GM21786 (cell line): ENCODE data around the gene EME2.

Experiments used
- ATAC-seq: cut with Tn5 transposase; IDR thresholded peaks from one replicate; pipeline ENCODE4 v1.9.1; 2021; ENCODE audit not compliant: unreplicated experiment

Gene EME2

DNA sequence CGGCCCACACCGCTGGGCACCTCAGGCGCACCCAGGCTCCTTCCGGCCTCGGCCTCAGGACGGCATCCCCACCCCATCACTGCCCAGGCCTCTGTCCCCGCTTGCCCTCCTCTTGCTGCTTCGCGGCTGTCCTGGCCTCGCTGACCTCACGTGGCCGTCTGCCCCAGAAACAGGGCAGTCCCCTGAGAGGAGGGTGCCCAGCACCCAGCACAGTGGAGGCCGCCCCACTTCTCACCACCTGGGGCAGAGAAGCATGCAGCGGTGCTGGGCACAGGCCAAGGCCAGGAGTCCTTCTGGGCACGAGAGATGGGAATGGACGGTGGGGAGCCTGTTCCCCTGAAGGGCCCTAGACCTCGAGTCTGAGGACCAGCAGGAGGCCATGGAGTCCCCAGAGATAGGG is 45.1 kb downstream of the EME2 start:
- ATAC-seq, result no peak

DNA sequence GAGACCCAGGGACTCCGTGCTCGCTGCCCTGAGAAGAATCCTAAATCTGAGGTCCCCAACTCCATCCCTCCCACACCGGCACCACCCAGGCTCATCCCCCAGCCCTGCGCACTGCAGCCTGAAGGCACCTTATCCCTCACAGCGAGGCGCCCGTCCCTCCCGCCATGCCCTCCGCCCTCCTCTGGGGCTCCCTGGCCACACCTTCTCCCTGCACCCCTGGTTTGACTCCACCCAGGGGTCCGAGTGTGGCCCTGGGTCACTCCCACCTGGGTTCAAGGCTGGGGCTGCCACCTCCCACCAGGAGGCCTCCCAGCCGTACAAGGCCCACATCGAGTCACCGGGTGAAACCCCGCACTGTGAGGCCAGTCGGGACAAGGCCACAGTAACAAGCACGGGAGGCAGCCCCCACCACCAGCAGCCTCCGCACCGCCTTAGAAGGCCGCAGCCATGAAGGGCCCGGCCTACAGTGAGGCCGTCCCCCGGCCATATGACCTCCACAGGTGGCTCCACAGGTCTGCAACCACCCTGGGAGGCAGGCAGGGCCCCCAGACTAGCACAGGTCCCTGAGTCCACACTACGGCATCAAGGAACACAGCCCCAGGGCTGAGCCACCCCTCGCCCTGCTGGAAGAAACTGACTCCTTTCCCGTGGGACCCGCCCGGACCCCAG is 45.7 kb downstream of the EME2 start:
- ATAC-seq, result no peak

DNA sequence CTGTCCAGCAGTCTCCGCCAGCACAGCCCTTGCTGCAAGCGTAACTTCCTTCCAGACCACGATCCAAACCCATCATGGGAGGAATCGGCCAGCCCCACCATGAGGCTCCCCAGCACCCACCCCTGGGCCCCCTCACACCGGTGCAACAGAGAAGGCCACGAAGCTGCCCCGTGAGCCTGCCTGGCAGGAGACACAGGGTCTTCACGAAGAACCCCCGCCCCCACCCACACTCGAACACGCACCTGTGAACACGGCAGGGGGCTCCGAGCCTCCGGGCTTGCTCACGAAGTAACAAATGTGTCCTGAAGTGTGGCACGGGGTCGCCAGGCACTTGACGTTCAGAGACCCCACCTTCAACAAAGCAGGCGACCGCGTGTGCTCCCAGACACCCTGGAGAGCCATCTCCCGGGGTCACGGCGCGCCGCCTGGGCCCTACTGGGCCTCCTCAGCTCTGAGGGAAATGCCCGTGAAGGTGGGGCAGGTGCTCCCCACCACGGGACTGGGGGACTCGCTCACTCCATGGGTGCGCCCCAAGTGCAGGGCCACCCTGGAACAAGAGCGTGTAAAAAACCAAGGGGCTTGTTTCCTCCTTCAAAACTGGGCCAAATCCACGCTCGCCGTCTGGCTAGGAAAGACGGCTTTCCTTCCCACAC is 46.4 kb downstream of the EME2 start:
- ATAC-seq, result no peak

DNA sequence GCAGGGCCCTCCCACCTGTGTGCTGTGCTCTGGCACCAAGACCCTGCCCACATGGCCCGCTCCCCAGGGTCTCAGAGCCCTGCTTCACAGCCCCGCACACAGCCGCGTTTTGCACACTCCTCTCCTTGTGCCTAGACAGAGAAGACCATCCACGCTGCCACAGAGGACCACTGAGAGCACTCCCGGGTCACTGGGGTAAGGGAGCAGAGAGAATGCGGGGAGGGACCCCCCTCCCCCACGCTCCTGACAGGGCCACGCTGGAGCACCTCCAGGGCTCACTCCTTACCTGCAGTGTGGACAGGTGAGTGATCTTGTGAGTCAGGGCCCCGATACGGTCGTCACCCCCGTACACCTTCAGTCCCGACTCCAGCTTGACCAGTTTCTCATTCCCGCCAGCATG is 47.0 kb downstream of the EME2 start:
- no peak for ATAC-seq

DNA sequence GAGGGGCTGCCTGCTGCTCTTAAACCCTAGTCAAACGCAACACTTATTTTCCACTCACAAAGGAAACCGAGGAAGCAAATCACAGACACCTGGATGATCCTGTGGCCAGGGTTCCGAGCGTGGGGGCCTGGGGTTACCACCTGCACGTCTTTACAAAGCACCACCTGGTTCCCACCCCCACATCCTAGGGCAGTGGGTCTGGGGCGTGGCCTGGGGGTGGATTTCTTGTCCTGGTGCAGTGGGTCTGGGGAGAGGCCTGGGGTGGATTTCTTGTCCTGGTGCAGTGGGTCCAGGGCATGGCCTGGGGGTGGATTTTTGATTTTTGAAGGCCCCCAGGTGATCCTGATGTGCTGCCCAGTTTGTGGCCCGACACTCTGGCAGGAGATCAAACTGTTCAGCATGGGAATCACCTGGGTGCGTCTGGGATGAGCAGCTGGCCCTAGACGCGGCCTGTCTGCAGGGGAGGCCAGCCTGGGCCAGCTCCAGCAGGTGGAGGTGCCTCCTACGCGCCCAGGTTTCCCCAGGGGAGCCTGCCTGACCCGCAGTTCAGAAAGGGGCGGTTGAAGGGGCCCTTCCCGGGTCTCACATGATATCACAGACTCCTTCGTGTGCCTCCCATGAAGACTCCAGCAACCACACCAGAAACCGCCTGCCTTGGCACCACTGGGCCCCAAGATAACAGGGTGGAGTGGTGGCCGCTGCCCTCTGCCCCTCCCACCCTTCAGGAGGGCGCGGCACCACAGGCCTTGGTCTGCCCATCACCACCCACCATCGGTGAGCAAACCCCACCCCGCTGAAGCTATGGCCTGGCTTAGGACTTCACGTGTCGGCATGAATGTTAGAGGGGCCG is 47.7 kb downstream of the EME2 start:
- no peak for ATAC-seq

DNA sequence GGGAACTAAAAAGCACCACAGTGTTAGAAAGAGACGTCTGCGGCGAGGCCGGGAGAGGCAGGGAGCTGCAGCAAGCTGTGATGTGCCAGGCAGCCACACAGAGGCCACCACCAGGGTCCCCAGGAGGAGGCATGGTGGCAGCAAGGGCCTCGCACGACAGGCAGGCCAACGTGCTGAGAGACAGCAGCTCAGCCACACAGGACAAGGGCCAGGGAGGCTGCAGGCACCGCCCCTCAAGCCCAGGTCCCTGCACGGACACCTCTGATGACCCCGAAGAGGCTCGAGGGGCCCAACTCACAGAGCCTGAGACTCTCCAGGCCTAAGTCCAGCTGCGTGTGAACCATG is 48.3 kb downstream of the EME2 start:
- no peak for ATAC-seq

DNA sequence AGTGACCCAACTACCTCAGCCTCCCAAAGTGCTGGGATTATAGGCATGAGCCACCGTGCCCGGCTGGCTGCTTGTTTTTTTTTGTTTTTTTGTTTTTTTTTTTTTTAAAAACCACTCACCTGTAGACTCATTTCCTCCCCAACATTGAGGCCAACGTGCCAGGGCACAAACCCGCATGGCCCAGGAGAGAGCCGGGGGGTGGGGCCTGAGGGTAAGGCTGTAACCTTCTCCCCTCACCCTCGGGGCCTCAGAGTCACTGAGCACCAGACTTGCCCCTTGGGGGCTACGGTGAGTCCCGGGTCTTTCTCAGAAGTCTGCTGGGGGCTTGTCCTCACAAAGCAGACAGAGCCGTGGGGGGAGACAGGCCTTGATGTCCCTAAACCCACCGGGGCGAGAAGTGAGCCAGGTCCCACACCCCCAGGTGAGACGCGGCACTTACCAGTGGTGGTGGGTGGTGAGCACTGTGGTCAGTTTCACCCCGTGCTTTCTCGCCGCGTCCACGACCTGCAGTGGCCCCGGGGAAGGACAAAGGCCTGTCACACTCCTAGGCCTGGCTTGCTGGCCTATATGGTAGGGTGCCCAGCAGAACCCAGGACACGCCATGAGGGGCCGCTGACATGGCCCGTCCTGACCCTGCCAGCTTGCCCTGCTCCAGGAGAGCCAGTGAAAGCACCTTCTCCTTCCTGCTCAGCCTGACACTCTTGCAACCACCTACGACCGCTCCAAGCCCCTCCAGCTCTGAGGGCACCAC is 49.4 kb downstream of the EME2 start:
- no peak for ATAC-seq

DNA sequence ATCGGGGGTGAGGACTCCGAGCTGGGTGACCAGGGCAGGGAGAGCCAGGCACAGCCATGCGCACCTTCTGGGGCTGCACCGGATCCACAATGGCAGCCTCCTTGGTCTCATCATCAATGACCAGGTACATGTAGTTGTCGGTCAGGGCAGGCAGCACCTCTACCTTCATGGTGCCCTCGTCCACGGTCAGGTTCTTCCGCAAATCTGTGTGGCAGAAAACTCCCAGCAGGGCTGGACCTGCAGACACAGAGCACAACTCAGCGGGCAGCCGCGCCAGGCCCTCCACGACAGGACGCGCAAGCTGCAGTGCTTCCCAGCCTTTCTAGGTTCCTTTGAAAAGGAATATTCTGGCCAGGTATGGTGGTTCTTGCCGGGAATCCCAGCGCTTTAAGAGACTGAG is 50.2 kb downstream of the EME2 start:
- no peak for ATAC-seq

DNA sequence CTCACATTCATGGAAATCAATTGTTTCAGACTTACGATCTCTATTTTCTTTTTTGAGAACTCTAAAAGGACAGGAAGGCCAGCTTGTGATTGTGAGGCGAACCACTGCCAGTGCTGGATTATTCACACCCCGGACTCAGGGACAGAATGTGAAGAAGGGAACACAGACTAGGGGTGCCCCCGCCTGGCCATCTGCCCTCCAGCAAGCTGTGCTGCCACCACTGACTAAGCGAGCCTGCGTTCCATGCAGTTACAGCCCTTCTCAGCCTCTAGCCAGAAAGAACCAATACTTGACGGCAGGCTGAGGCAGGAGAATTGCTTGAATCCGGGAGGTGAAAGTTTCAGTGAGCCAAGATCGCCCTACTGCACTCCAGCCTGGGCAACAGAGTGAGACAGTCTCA is 51.2 kb downstream of the EME2 start:
- ATAC-seq, result no peak

DNA sequence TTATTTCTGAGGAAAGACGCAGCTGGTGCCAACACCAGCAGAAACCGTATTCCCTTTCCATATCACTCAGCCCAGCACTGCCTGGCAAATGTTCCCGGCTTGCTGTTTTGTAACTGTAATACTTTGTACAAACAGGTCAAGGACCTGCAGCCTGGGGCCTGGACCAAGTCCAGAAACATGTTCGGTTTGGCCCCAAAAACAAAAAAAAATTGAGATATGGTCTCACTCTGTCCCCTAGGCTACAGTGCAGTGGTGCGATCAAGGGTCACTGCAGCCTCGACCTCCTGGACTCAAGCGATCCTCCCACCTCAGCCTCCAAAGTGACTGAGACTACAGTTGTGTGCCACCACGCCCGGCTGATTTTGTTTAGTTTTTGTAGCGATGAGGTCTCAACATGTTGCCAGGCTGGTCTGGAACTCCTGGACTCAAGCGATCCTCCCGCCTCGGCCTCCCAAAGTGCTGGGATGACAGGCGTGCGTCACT is 52.8 kb downstream of the EME2 start:
- ATAC-seq, result no peak
